ENCODE measurements around the gene PPP6R1. TPM values are rescaled to one million over a fixed set of nuclear protein-coding genes. Genes with fewer than 3 reads are reported as not detected.

Gene PPP6R1
- polyA plus RNA-seq, 12 donors = 21.5 to 45.8 (median 26.3) TPM; not detected in 1

DNA sequence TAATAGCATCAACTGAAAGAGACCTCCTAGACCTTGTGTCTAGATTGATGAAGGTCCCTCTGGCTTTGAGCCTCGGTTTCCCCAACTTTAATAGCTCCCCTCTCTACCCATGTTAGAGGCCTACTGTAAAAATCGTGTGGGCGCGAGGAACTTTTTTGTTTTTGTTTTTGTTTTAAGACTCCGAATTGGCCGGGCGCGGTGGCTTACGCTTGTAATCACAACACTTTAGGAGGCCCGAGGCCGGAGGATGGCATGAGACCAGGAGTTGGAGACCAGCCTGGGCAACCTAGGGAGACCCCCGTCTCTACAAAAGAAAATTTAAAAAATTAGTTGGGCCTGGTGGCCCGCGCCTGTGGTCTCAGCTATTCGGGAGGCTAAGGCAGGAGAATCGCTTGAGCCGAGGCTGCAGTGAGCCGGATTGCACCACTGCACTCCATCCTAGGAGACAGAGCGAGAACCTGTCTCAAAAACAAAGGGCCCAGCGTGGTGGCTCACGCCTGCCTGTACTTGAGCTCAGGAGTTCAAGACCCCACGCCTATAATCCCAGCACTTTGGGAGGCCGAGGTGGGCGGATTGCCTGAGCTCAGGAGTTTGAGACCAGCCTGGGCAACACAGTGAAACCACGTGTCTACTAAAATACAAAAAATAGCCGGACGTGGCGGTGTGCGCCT is 858 bp upstream of the PPP6R1 start:
- DNase-seq = no peak

DNA sequence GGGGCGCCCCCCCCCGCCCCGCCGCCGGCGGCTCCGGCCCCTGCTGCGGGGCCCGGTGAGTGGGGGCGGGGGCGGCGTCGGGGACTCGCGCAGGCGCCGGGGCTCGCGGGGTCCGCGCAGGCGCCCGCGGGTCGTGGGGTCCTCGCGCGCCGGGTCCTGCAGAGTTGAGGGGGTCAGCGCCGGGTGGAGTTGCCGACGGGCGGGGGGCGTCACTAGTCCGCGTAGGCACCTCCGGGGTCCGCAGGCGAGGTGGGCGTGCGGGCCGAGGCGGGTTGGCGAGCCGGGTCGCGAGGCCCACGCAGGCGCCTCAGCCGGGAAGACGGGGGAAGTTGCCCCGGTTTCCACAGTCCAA is 365 bp downstream of the PPP6R1 start:
- DNase-seq = no peak

DNA sequence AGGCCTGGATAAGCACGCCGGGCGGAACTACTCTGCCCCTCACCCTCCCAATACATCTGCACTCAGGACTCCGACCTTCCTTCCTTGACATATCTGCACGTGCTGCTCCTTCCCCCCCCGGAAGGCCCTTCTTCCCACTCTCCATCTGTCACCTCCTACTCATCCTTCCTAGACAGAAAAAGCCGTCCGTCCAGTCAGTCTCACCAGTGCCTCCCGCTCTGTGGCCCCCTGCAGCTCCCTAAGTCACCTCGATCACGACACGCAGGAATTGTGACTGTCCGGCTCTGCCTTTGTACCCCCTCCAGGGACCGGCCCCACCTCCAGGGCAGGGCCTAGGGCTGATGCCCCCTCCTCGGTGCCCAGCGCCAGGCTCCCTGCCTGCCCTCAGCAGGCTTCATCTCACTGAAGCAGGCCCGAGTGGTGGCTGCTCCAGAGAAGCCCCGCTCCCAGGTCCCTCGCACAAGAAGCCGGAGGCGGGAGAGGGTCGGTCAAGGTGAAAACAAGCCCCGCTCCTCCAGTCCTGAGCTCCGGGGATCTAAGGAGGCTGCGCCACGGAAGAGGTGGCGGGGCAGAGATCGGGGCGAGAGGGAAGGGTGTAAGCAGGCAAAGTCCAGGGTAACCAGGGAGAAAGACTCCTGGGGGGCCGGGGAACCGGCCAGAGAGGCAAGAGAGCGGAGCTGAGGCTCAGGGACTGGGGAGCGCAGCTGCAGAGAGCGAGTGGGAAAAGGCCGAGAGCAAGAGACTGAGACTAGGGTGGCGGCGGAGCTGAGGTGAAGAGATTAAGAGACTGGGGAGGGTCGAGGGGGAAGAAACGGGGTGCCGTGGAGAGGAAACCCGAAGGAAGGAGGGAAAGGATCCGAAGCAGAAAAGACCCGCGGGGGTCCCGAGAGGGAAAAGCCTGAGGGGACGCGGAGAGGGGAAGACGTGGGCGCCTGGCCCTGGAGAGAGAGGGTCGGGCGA is 1.1 kb downstream of the PPP6R1 start:
- DNase-seq = no peak

DNA sequence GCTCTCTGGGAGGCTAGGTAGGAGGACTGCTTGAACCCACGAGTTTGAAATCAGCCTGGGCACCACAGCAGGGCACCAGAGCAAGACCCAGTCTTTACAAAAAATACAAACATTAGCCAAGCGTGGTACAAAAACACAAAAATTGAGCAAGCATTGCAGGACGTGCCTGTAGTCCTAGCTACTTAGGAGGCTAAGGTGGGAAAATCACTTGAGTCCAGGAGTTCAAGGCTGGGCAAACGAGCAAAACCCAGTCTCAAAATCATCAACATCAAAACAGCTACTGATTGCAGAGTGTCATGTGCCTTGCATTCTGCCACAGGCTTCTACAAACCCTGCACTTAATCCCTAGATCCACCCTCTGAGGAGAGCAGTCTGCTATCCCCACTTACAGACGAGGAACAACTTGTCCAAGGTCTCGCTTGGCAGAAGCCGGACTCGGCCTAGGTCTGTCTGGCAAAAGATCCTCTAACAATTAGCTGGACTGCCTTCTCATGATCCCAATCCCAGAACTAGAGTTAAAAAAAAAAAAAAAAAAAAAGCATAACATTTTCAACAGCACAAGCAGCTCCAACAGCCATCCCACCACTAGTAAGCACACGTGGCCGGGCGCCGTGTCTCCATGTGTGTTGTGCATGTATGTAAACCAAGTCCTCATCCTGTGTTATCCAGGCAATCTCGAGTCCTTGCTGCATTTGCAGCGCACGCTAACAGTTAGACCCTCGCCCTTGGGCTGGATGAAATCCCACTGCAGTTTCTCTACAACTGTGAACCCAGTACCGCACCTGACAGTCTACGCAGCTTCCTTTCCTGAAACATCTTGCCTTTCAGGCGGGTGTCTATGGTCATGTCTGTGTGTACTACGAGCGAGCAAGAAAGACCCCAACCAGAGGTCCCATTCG is 2.0 kb downstream of the PPP6R1 start:
- no peak for DNase-seq

DNA sequence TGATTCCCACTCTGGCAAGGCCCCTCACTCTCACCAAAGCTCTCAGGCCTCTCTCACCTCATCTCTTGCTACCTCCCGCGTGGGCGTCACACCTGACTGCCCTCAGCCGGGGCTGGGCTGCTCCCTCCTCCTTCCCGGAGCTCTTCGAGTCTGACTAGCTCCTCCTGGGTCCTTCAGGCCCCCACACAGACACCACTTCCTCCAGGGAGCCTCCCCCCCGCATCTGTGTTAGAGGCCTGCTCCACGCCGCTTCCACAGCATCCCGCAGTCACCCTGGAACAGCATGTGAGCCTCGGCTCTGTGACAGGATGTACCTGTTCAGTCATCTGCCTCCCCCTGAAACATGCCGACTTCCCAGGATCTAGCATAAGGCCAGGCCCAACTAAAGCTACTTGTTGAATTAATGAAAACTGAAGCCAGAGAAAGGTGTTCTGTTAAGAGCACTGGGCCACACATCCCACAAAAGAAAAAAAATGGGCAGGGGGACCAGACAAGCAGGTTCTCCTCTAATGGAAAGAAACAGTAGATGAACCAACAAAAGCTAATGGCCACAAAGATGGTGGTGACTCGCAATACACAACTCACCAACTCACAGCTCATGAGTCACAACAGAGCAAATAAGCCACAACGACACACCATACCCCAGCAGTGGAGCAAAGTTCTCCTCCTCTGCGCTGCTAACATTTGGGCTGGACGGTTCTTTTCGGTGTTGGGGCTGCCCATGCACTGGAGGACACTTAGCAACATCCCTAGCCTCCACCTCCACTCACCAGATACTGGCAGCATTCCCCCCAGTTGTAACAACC is 3.0 kb downstream of the PPP6R1 start:
- no peak for DNase-seq

DNA sequence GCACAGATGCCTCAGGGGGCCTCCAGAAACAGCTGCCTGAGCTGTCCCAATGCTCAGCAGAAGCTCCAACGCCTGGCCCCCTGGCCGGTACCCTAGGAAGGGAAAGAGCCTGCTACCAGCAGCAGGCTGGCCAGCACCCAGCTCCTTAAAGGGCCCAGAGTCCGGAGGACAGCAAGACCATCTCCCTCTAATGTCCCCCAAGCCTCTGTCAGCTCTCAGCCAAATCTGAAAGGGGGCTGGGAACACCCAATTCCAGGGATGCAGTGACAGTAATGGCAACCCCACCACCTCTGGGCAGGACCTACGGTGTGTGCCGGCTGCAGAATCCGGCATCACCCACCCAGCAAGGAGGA is 4.2 kb downstream of the PPP6R1 start:
- DNase-seq = no peak

DNA sequence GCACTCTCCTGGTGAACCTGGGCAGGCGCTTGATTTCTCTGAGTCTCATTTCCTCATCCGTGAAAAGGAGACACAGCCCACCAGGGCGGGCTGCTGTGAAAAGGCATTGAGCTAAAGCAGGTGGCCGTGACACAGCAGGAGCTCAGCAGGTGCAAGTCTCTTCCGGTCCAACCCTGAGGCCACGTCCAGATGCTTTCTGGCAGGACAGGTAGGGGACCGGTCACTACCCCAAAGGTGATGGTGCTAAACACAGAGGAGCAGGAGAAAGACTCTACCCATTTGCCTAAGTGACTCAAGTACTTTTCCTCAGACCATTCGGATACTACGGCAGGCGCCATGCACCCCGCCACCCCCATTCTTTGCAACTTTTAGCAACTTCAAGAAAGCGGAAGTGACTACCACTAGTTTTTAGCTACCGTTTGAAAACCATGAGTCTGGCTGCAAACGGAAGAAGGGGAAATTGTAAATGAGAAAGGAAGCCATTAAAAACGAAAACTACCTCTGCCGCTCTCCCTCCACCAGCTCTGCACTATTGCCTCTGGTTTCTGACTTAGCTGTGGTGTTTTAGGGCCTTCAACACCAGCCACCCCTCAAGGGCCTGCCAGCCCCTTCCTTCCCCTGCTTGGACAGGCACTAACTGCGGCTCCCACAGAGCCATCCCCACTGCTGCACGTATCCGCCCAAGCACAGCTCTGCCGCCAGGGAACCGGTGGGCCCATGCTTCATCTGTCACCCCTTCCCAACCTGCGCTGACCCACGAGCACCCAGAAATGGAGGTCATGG is 4.8 kb downstream of the PPP6R1 start:
- DNase-seq = no peak

DNA sequence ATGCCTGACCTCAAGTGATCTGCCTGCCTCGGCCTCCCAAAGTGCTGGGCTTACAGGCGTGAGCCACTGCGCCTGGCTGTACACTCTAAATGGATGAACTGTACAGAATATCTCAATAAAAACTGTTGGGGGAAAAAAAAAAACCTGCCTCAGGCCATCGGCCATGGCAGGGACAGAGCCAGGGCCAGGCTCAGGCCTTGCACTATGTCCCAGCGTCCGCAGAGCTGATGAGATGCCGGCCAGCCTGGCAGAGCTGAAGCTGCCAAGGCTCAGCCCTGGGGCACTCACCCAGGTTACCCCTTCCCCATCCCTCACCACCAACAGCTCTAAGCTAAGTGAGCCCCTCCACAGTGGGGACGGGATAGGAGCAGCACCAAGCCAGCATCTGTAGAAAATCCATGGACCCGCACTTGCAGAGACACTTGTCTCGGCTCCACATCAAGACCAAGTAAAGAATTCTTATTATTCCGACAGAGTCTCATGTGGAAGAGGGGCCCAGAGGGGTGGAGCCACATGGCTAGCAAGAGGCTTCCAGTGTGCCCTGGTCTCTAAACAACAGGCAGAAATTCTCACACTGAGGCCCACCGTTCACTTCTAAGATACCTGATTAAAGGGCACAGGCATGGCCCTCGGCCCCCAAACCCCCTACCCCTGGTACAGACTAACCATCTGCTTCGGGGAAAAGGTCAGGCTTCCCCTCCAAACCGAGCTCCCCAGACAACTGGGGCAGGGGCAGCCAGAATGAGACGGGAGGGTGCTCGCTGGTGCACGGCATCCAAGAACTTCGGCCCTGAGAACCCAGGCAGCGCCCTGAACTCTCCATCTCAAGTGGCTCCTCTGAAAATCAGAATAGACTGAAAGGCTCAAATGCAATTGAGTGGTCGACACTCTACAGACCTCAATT is 5.8 kb downstream of the PPP6R1 start:
- DNase-seq = no peak

DNA sequence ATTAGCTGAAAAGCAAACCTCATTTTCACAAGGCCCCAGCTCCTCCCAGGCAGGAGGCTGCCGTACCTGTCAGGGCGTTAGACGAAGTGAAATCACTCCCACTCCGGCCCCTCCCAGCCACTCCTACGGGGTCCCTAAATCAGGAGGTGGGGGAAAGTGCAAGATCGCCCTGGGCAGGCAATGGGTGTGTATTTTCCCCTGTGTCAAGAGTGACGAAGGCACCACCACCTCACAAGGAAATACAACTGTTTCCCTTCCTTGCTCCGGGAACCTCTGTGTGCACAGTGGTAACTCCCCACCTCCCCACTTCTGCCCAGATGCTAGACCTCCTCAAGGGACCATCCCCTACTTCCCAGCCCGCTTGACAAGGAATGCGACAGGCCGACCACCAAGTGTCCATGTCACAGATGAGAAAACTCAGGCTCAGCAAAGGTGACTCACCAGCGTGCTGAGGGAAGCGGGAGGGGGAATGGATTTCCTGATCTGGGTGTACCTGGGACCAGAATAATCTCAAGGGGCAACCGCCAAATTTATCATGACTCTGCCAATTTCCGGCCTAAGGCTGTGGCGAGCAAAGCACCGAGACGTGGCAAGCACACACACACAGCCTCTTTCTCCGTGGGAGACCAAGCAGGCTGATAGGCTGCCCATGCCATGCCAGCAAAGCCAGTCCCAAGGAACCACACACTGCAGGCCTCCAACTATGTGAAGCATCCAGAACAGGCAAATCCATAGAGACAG is 7.3 kb downstream of the PPP6R1 start:
- no peak for DNase-seq

DNA sequence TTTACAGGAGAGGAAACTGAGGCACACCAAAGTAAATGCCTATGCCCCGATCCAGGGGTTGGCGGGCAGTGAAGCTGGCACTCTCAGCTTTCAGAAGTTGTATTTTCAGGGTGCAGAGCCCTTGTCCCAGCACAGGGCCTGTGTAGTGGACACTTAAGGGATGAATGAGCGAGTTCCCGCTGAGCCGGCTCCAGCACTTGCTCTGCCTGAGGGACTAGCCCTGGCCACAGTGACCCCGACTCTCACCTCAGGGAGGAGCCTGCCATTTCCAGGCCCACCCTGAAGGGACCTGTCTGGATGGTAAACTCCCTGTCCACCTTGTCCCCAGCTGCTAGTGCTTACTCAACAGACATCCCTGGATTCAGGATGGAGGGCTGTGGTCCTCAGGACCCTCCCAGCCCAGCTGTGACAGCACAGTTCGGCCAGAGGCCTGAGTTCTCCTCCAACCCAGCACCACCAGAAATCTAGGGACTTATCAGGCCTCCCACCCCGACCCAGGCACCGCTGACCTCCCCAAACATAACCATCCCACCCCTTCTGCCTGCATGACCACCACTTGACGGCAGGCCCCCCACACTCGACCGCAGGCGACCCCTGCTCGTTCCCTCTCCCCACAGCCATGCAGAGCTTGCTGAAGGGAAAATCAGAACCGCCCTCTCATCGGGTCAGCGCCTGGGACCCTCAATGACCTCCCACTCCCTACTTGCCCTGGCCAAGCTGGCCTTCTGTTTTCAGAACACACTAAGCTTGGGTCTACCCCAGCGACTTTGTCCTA is 8.4 kb downstream of the PPP6R1 start:
- DNase-seq = no peak

DNA sequence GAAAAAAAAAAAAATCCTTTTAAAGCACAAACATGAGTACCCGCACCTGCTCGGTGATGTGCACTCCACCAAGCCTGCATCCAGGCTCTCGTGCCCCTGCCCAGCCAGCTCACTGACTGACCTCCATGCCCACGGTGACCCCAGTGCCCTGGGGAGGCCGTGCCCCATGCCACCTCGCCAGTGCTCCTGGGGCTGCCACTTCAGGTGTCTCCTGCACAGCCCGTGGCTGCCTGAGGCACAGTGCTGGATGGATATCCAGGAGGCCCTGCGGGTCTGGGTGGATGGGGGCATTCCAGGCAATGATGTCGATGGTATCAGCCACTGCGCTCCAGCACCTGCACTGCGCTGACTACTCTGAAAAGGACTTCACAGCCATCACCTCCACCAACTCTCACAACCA is 9.0 kb downstream of the PPP6R1 start:
- DNase-seq = no peak

DNA sequence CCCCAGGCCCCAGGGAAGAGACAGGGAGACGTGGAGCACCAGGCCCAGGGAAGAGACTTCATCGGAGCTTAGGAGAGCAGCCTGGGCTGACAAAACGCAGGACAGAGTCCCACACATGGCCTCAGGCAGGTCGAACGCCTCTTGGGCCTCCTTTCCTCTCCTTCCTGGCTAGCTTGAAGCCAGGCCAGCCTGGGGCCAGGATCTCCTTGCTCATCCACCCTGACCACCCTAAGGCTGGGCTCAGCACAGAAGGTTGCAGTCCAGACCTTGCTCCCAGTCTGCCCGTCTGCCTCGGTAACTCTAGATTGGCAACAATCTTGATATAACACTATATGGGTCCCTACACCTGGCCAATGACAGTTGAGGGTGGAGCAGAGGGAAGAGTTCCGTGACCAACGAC is 10.1 kb downstream of the PPP6R1 start:
- no peak for DNase-seq

DNA sequence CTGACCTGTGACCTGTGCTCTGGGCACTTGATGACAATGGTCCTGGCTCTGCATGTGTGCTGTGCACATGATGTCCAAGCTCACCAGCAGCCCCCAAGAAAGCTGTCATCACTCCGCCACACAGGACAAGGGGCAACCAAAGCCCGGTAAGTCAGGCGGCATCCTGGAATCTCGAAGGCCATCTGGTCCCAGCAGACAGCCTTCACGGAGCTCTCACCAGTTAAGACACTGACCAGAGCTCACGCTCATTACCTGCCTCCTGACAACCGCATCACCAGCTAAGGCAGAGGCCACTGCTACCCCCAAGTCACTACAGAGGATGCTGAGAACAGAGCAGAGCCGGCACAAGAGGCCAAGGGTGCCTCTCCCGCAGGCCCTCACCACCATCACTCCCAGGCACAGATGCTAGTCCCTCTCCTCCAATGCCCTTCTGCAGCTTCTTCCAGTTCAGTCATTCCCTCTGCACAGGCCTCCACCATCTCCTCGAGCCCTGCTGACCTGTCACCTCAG is 10.6 kb downstream of the PPP6R1 start:
- no peak for DNase-seq

DNA sequence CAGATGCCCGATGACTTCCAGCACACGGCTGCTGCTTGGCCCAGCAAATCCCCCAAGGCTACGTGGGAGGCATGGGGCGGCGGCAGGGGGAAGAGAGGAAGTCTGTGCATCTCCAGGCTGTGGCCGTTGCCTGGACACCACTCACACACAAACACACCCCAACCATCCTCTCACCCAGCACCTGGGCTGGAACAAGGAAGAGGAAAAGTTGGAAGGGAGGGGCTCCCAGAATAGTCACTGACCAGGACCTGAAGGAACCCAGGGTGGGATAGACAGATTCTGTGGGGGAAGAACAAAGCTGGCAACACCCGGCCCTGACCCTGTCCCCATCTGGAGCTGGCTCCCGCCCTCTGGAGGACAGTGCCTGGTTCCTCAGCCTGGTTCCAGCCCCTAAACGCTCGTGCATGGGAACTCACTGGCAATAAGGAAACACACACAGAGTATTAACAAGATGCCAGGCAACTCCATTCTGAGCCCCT is 11.2 kb downstream of the PPP6R1 start:
- no peak for DNase-seq

DNA sequence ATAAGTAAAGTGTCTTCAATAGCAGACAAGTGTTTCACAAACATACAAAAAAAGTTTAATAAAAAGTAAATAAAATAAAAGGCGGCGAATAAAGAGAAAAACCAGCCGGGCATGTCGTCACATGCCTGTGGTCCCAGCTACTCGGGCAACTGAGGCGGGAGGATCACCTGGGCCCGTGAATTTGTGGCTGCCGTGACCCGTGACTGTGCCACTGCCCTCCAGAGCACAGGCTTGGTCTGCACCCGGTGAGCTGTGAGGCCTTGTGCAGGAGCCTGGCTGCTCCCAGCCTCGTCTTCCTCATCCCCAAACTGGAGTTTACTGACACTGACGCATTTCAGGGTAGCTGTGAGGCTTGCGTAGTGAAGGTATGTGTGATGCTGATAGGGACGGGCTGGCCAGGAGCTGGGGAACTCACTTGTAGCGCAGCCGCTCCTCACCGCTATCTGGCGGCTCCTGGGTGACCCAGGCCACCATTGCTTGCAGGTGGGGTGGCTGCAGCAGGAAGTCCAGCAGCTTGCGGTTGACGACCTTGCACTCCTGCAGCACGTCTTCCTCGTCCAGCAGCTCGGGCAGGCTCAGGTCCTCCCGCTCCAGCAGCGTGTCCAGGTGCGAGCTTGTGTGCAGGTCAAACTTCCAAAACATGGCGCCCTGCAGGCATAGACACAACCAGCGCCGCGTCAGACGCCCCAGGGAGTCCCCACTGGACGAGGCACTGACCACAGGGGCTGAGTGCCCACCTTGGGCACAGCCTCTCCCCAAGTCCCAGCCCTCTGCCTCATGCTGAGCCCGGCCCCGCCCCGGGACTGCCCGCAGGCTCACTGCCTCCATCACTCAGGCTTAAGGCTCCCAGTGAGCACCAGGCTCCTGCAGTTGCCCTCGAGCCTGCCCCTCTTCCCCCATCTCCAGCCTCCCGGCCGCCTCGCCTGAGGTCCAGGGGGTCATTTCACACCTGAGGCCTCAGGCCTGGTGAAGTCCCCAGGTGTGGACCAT is 12.1 kb downstream of the PPP6R1 start:
- DNase-seq = no peak

DNA sequence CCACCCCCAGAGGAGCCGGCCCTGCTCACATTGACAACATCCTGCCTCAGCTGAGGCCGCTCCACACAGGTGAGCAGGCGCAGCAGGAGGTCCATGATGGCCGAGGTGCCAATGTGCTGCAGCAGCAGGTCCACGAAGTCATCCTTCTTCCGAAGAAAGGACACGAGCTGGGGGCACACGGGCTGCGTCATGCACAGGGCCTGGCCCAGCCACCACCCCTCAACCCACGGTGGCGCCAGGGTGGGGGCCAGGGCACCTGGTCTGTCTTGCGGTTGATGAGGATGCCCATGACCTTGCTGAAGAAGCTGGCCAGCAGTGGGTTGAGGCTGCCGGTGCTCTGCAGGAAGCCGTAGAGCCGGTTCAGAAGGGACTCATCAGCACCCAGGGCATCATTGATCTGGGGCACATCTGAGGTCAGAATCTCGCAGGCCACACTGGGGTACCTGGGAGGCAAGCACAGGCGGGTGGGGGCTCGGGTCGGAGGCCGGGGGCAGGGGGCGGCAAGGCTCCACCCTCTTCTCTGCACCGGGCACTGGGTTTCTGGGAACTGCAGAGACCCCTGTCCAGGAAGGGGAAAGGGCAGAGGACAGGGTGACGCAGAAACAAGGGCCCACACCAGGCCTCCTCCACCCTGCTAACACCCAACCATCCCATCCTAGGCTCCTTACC is 13.4 kb downstream of the PPP6R1 start:
- DNase-seq = no peak

All from muscle of arm (tissue), 12 donors.